GM18951 (cell line): ENCODE measurements around the gene PERM1.
"Not testable (repeated sequence)": the region's sequence is repeated elsewhere in the genome, so short reads cannot be mapped to it uniquely, and the experiment has no call there.

Experiments used
- POLR2A ChIP-seq: IDR thresholded peaks from 4 replicates; pipeline ENCODE4 v1.6.1; 2011; ENCODE audit warnings: mild to moderate bottlenecking; ENCODE audit not compliant: insufficient read length, insufficient read depth; ENCODE audit errors: extremely low read depth
- in situ Hi-C: fragments of 300-500 bp; cut with MboI; formaldehyde crosslinking; loops from one replicate; pipeline ENCODE4 v1.12.0; 2022; ENCODE audit warnings: low sequenced_read_pairs, mixed read lengths, inconsistent platforms; ENCODE audit not compliant: unreplicated experiment

The PERM1 gene

DNA sequence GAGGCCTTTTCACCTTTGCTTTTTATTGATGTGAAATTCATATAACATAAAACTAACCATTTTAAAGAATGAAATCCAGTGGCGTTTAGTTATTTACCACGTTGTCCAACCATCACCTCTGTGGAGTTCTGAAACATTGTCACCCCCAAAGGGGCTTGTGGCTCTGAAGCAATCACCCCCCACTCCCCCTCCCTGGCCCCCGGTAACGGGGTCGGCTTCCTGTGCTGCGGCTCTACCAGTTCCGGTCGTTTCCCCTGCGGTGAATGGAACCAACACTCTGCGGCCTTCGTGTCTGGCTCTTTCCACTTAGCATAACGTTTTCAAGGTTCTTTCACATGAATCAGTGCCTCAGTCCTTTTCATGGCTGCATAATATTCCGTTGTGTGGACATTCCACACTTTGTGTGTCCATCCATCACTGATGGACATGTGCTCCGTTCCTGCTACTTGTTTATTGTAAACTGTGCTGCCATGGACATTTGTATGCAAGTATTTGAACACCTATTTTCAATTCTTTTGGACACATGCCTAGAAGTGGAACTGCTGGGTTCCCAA lies 29.6 kb upstream of the PERM1 start:
- in situ Hi-C loops, result no loop called here
- no peak for TF ChIP-seq POLR2A

DNA sequence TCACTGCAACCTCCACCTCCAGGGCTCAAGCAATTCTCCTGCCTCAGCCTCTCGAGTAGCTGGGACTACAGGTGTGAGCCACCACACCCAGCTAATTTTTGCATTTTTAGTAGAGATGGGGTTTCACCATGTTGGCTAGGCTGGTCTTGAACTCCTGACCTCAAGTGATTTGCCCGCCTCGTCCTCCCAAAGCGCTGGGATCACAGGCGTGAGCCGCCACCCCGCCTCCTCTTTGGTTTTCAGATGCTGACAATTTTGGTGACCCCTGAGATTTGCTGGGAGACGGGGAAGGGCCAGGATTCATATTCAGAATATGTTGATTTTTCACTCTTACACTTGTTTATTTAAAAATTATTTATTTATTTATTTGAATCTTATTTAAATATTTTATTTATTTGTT lies 28.2 kb upstream of the PERM1 start:
- in situ Hi-C loops, result not testable (repeated sequence)

DNA sequence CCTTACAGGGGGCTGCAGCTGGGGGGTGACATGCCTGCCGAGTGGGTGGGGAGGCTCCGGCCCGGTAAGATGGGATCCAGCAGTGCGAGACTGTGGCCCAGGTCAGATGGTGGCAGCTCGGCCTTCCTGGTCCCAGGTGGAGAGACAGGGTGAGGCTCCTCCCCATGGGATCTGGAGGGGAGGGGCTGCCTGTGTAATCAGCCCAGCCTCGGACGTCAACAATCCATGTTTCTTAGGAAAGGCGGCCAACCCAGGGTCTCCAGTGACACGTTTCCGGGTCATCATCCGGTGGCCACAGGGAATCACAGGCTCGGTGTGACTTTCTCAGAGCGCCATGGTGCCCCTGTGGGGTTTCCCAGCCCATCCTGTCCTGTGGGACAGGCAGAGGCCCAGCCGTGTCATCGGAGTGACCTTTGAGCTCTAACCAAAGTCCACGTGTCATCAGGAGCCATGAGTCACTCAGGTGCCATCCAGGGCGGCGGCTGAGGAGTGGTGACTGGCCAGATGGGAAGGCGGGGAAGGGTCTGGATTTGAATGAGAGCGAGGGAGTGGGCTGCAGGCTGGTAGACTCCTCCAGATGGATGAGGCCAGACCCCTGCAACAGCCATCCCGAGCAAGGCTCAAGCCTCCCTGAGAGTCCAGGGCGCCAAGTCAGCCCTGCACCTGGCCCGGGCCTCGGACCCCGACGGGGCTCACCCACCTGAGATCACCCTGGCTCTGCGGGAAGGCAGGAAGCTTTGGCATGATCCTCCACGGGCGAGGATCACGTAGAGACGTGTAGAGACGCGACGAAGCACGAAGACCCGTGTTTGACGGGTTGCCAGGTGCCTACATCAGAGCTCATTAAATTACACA lies 24.6 kb upstream of the PERM1 start:
- in situ Hi-C loops, result loop anchor here (5.0 kb wide), 1 partner anchor 34 kb away; no protein-coding TSS in a partner anchor
- no peak for TF ChIP-seq POLR2A

DNA sequence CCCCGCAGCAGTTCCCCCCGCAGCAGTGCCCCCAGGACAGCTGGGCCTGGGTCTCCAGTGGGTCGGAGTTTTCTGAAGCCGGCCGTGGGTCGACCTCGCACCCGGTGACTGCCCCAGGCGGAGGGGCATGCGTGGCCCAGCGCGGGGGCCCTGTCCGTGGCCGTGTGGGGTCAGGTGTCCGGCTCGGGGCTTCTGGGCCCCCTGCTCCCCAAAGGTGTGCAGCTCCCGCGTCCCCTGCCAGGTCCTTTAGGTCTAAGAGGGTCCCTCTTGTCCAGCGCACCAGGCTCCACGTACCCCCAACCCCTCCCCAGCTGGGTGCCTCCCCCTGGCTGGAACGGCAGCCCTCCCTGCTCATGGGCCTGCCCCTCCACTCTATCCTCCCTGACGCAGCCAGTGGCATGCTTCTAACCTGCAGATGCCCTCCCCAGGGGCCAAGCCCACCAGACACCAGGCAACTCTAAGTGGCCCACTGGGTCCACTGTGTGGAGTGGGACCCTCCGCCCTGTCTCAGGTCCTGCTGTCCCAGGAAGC lies 23.9 kb upstream of the PERM1 start:
- in situ Hi-C loops, result loop anchor here (5.0 kb wide), 1 partner anchor 34 kb away; no protein-coding TSS in a partner anchor
- no peak for TF ChIP-seq POLR2A

DNA sequence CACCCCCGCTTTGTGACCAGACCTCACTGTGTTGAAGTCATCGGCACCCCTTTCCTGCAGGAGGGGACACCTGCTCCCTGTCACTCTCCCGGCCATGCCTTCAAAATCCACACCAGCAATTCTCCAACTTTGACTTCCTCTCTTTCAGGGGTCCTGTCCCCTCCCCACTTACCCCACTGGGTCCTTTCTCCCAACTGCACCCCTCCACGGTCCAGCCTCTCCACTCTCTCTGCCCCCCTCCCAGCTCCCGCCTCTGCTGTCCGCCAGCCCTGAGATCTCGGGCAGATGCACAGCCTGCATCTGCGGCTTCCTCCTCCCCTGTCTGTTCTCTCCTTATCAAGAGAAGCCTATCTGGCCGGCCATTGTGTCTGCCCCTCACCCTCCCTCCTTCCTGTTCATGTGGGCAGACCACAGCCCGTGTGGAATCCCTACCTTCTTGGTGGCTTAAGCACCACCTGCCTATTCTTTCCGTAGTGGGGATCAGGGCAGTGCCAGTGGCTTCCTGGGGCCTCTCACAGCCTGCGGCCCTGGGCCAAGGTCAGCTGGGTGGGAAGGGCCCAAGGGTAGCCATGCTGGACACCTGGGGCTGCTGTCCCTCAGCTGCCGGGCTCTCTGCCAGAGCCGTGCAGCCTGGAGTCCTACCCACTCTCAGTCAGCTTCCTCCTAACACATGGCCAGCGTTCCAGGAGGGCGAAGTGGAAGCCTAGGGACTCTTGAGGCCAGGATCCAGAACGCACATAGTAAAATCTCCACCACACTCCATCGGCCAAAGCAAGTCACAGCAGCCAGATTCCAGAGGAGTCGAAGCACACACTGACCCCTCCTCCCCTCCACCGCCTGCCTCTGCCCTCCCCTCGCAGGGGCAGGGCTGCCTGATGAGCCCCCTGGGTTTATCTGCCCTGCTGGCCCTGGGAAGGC lies 23.1 kb upstream of the PERM1 start:
- in situ Hi-C loops, result loop anchor here (5.0 kb wide), 1 partner anchor 33 kb away; no protein-coding TSS in a partner anchor
- no peak for TF ChIP-seq POLR2A

DNA sequence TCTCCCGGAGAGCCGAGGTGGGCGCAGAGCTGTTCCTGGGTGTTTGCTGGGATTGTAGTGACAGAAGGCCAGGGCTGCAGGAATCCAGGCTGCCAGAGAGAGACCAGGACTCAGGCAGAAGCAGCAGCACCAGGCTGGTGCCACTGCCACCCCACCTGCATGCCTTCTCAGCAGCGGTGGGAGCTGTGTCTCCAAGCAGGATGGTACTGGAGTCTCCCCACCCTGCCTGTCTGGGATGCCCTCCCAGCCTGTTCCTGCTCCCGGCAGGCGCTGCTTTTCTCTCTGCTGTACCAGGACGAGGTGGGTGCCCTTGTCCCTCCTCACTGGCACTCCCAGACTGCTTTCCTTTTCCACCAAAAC lies 22.5 kb upstream of the PERM1 start:
- no peak for TF ChIP-seq POLR2A
- in situ Hi-C loops, result no loop called here

DNA sequence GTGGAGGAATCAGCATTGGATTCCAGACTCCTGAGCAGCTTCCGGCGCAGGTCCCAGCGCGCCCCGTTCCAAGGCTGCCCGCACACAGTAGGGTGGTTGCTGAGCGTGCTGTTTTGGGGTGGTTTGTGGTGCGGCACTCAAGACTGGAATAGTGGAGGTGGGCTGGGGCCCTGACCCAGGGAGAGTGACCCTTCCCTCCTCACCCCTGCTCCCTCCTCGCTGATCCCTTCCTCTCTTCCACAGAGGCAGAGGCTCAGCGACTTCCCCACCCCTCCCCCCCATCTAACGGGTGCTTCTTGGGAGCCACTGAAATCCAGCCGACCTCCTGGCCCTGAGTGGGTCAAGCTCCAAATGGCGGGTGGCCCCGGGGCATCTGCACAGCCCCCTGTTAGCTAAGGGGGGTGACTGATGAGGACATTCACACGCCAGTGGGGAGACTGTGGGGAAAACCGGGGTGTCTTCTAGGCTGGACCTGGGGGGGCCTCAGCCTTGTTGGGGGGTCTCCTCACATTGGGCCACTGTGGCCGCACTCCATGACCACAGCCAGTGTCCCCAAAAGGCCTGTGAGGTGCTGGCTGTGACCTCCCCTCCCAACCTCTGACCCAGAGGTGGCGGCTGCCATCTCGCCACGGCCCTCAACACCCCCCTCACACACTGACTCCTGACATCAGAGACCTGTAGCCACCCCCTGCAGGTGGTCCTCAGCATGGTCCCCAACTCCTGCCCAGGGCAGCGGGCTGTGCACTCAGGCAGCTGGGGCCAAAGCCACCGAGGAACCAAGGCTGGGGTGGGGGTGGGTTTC lies 21.9 kb upstream of the PERM1 start:
- no peak for TF ChIP-seq POLR2A

DNA sequence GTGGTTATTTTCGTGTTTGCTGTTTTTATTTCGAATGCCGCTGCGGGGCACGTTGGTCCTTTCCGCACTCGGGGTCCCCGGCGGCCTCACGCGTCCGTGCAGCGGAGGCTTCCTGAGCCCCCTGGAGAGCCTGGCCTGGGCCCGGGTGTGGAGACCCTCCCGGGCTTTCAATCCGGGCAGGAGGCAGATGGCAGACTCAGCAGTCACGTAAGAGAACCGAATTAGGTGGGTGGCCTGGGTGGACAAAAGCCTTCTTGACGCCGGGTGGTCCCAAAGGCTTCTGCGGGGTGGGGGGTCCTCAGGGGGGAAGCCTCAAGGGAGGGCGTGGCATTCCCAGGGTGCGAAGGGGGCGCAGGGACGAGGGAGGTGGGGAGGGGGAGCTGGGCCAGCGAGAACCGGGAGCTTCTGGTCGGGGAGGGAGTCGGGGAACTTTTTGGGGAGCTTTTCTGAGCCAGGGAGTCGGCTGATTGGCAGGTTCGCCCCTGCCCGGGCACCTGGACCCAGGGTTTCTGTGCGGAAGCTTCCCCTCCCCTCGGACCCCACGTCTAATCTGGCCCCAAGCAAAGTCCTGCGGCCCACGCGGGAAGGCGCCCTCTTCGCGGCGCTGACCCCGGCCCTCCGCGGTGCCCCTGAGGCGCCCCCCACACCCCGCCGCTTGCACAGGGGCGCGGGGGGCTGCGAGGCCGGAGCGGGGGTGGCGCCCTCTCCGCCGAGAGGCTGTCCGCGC lies 19.3 kb upstream of the PERM1 start:
- in situ Hi-C loops, result no loop called here
- TF ChIP-seq POLR2A, result no peak

More for the DNA sequence above, 21.9 kb upstream of the PERM1 start:
- in situ Hi-C loops, result no loop called here

DNA sequence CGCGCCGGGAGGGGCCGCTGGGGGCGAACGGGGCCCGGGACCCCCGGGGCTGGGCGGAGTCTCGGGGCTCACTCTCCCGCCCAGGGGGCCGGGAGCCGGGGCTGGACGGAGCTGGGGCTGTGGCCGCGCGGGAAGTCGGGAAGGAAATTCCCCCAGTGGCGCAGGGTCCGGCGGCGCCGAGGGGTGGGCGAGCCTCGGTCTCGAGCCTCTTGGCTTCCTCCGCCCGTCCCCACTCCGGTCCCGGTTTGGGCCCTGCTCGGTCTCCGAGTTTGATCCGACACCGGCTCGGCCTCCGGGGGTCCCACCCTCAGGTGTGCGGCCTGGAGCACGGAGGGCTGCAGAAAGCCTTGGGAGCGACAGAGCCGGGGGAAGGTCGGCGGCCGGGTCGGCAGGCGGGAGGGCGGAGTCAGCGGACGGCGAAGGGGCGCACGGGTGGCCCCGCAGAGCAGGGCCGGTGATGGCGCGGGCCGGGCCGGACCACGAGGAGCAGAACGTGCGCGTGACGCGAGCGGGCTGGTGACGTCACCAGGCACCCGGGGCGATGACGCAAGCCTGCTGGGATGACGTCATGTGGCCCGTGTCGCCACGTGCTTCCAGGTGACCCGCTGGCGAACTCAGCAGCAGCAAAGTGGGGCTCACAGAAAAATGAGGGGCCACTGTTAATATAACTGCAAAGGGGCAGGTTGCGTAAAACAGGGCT lies 18.6 kb upstream of the PERM1 start:
- in situ Hi-C loops, result no loop called here
- TF ChIP-seq POLR2A, result peak; percentile 38

DNA sequence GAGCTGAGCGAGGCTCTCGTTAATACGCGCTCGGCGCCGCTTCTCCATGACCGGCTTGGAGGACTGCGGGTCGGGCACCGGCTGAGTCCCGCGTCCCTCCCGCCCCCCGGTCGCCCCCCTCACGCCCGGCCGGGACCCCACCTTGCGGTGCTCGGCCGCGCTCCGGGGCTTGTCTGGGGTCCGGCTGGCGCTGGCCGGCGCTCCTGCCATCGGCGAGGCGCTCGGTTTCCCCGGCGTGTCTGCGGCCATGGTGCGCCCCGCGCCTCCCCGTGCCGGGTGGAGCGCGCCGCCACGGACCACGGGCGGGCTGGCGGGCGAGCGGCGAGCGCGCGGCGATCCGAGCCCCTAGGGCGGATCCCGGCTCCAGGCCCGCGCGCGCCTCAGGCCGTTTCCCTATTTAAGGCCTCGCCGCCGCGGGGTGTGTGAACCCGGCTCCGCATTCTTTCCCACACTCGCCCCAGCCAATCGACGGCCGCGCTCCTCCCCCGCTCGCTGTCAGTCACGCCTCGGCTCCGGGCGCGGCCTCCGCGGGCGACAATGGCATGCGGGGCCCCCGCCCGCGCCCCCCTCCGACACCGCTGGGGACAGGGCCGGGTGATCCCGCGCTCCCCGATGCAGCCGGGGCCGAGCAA lies 17.9 kb upstream of the PERM1 start, which contains the start of gene HES4:
HES4 (minus strand) TSS at position 373 of the 632 bp plus-strand sequence; CDS start at position 249, 124 bp downstream.
- in situ Hi-C loops, result no loop called here
- TF ChIP-seq POLR2A, result peak; percentile 60
